Kidney (tissue), 14 donors: ENCODE data around the gene SECISBP2L. TPM values are rescaled to one million over a fixed set of nuclear protein-coding genes. Genes with fewer than 3 reads are reported as not detected.

Experiments
- DNase-seq, 5 donors: peaks; one replicate each; pipeline ENCODE4 v3.0.0-alpha.2; 2013 to 2020
- FAIRE-seq: peaks from 2 replicates; lab custom pipeline; 2012; peaks lifted over from hg19 to GRCh38; lab: Jason Lieb, UNC
- H3K27ac ChIP-seq, 2 donors: one replicate each; pipeline ENCODE4 v1.7.0; 2013; ENCODE audit warnings: low read depth in 2 of 2, low read length in 2 of 2, inconsistent platforms in 1 of 2
- H3K27me3 ChIP-seq: one replicate; pipeline ENCODE4 v1.7.1; 2013; ENCODE audit warnings: low read length, inconsistent platforms; ENCODE audit not compliant: control insufficient read depth, insufficient read depth
- H3K36me3 ChIP-seq, 3 donors: one replicate each; pipeline versions ENCODE4 v1.7.0 to v1.7.1; 2013; ENCODE audit warnings: low read length in 3 of 3, control low read depth in 1 of 3, inconsistent platforms in 1 of 3; ENCODE audit not compliant: insufficient read depth in 3 of 3, control insufficient read depth in 2 of 3
- H3K4me1 ChIP-seq, 3 donors: one replicate each; pipeline versions ENCODE4 v1.7.0 to v1.7.1; 2013; ENCODE audit warnings: low read length in 3 of 3, inconsistent platforms in 1 of 3, low read depth in 1 of 3; ENCODE audit not compliant: control insufficient read depth in 2 of 3, insufficient read depth in 2 of 3
- H3K4me3 ChIP-seq, 3 donors: one replicate each; pipeline versions ENCODE4 v1.7.0 to v1.8.1; 2013; ENCODE audit warnings: low read length in 3 of 3, control low read depth in 1 of 3, inconsistent platforms in 1 of 3
- H3K9ac ChIP-seq, 3 donors: one replicate each; pipeline versions ENCODE4 v1.7.0 to v1.7.1; 2013; ENCODE audit warnings: low read length in 3 of 3, control low read depth in 1 of 3, inconsistent platforms in 1 of 3
- H3K9me3 ChIP-seq, 3 donors: one replicate each; pipeline versions ENCODE4 v1.7.0 to v1.7.1; 2013; ENCODE audit warnings: low read length in 3 of 3, control low read depth in 1 of 3, inconsistent platforms in 1 of 3; ENCODE audit not compliant: control insufficient read depth in 2 of 3, insufficient read depth in 1 of 3
- intact Hi-C: fragments of 100-400 bp; cut with DNase I; formaldehyde crosslinking; loops from one replicate; pipeline ENCODE4 v1.11.1; 2022
- polyA plus RNA-seq: library from polyadenylated mRNA; stranded (reverse); fragments of 350-450 nt; fragmentation: Illumina TruSeq; extraction: RNeasy Lipid Tissue Mini Kit (QIAGEN cat#74804); gene quantifications from one replicate; pipeline ENCODE4 v1.2.3, GENCODE V29; 2014; ENCODE audit warnings: low read depth, low replicate concordance; ENCODE audit not compliant: insufficient read depth
- total RNA-seq: library from RNA; stranded (reverse); fragmentation: NEBNext Ultra II Directional; extraction: Animal tissue kit (Norgen Biotek cat#: 25700); gene quantifications from one replicate; pipeline ENCODE4 v1.2.1, GENCODE V29; 2021
- TF ChIP-seq, protein P1 (sequence below): IDR thresholded peaks from 3 replicates; pipeline ENCODE4 v1.5.1; 2012; ENCODE audit warnings: mild to moderate bottlenecking, moderate library complexity, borderline replicate concordance; ENCODE audit not compliant: insufficient read depth; ENCODE audit errors: extremely low read depth
- donor health status: control.
- donor health status: control.
- donor health status: control.
- donor health status: control.
- donor health status: control.
- donor health status: DM: yes; HTN: yes; CAD: no.
- donor health status: Normal renal cell carcinoma (clear cell type).

The SECISBP2L gene
- total and polyA plus RNA-seq, 2 donors from 2014 or later: 10.2 to 67.0 TPM

- no peak overlapping the region for H3K27ac ChIP-seq
- FAIRE-seq (no peak), DNase-seq (no peak)
- TF ChIP-seq, protein P1, sequence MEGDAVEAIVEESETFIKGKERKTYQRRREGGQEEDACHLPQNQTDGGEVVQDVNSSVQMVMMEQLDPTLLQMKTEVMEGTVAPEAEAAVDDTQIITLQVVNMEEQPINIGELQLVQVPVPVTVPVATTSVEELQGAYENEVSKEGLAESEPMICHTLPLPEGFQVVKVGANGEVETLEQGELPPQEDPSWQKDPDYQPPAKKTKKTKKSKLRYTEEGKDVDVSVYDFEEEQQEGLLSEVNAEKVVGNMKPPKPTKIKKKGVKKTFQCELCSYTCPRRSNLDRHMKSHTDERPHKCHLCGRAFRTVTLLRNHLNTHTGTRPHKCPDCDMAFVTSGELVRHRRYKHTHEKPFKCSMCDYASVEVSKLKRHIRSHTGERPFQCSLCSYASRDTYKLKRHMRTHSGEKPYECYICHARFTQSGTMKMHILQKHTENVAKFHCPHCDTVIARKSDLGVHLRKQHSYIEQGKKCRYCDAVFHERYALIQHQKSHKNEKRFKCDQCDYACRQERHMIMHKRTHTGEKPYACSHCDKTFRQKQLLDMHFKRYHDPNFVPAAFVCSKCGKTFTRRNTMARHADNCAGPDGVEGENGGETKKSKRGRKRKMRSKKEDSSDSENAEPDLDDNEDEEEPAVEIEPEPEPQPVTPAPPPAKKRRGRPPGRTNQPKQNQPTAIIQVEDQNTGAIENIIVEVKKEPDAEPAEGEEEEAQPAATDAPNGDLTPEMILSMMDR: no peak
- H3K9ac ChIP-seq: no peak overlapping the region
- intact Hi-C loops: no loop called here
- H3K27me3 ChIP-seq: no peaks in the 10 kb centered on the region
- no peak overlapping the region for H3K4me3 ChIP-seq
- H3K4me1 ChIP-seq: no peaks in the 10 kb centered on the region
- no peaks in the 10 kb centered on the region for H3K9me3 ChIP-seq
- H3K36me3 ChIP-seq: no peaks in the 10 kb centered on the region
These were observed 90.3 kb downstream of the SECISBP2L start for GRCh38 chr15:48955967-48956366.

- Histone ChIP-seq H3K4me1 (no peaks in the 10 kb centered on the region), H3K9me3 (no peaks in the 10 kb centered on the region), H3K27me3 (no peaks in the 10 kb centered on the region), H3K27ac (no peak overlapping the region), H3K4me3 (no peak overlapping the region), H3K9ac (no peak overlapping the region), H3K36me3 (no peaks in the 10 kb centered on the region)
- DNase-seq: no peak
- intact Hi-C loops: no loop called here
- FAIRE-seq: no peak
- TF ChIP-seq, protein P1: no peak
These were observed 90.9 kb downstream of the SECISBP2L start for GRCh38 chr15:48955370-48955769.

DNA sequence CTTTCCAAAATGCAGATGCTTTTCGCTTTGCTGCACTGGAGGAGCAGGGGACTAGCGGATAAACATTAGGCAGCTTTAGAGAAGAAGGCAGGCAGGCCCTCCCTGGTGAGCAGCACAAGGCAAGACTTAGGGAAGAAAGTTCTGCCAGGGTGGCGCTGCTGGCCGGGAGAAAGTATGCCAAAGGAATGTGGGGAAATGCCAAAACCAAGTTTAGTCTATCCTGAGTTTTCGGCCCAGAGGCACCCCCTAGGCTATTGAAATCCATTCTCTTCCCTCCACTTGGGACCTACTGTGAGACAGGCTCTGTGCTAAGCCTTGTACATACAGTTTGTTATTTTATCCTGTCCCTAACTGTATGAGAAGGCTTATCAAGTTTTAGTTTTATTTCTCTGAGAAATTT, 91.7 kb downstream of the SECISBP2L start:
- Histone ChIP-seq H3K27me3 (no peaks in the 10 kb centered on the region), H3K9ac (no peak overlapping the region), H3K9me3 (no peaks in the 10 kb centered on the region), H3K4me1 (no peaks in the 10 kb centered on the region), H3K36me3 (no peaks in the 10 kb centered on the region), H3K4me3 (no peak overlapping the region), H3K27ac (no peak overlapping the region)
- TF ChIP-seq, protein P1: no peak
- FAIRE-seq (no peak), DNase-seq (no peak)
- intact Hi-C loops: no loop called here

GRCh38 chr15:48946840-48947187, 99.4 kb downstream of the SECISBP2L start:
- Histone ChIP-seq H3K36me3 (no peaks in the 10 kb centered on the region), H3K9ac (no peak overlapping the region), H3K4me3 (no peak overlapping the region), H3K27me3 (no peaks in the 10 kb centered on the region), H3K27ac (no peak overlapping the region), H3K9me3 (no peaks in the 10 kb centered on the region), H3K4me1 (no peaks in the 10 kb centered on the region)
- FAIRE-seq: no peak
- intact Hi-C loops: no loop called here
- TF ChIP-seq, protein P1: no peak
- DNase-seq: no peak
